SU-DHL-6 (cell line): ENCODE results near the gene KCND3.

Experiments
- H2AFZ ChIP-seq: fragments of 200-600 bp; sonication (generic); 2 replicates; pipeline ENCODE4 v1.6.1; 2014; ENCODE audit warnings: low read depth, mild to moderate bottlenecking, moderate library complexity, mixed read lengths, antibody characterized with exemption, low read length; ENCODE audit not compliant: severe bottlenecking
- H3F3A ChIP-seq: fragments of 200-600 bp; shearing (Covaris generic); 2 replicates; pipeline ENCODE4 v1.6.0; 2016; ENCODE audit warnings: antibody characterized with exemption, mild to moderate bottlenecking; ENCODE audit not compliant: insufficient read depth
- H3K27ac ChIP-seq: fragments of 200-600 bp; sonication (generic); 2 replicates; pipeline ENCODE4 v1.5.1; 2016; ENCODE audit warnings: low read depth, mild to moderate bottlenecking, low read length, moderate library complexity, mixed read lengths
- H3K27me3 ChIP-seq: fragments of 200-600 bp; sonication (generic), shearing (Covaris generic); 2 replicates; pipeline ENCODE4 v1.6.0; 2014; ENCODE audit warnings: mild to moderate bottlenecking, low read length
- H3K36me3 ChIP-seq: fragments of 200-600 bp; sonication (generic); 2 replicates; pipeline ENCODE4 v1.6.1; 2014; ENCODE audit warnings: mild to moderate bottlenecking, low read length, mixed read lengths
- H3K4me2 ChIP-seq: fragments of 300-600, 200-600 bp; shearing (Covaris generic), sonication (generic); 2 replicates; pipeline ENCODE4 v1.6.0; 2014; ENCODE audit warnings: low read length, low read depth, mild to moderate bottlenecking; ENCODE audit not compliant: poor library complexity, severe bottlenecking
- H3K4me3 ChIP-seq: fragments of 200-600 bp; sonication (generic); 2 replicates; pipeline ENCODE4 v1.5.1; 2014; ENCODE audit warnings: antibody characterized with exemption, low read length, mild to moderate bottlenecking, mixed read lengths; ENCODE audit not compliant: insufficient read depth, poor library complexity, severe bottlenecking
- H3K79me2 ChIP-seq: fragments of 200-600 bp; sonication (generic); 2 replicates; pipeline ENCODE4 v1.6.1; 2014; ENCODE audit warnings: mild to moderate bottlenecking, low read length, moderate library complexity; ENCODE audit not compliant: insufficient read depth
- H3K9ac ChIP-seq: fragments of 200-600 bp; sonication (generic); 2 replicates; pipeline ENCODE4 v1.7.0; 2014; ENCODE audit warnings: mild to moderate bottlenecking, low read length
- H3K9me2 ChIP-seq: fragments of 200-600 bp; sonication (generic); replicated peaks from 2 replicates; pipeline ENCODE4 v1.6.1; 2014; ENCODE audit warnings: low read length; ENCODE audit not compliant: insufficient read depth
- H3K9me3 ChIP-seq: fragments of 200-600 bp; sonication (generic); 2 replicates; pipeline ENCODE4 v1.6.1; 2014; ENCODE audit warnings: low read length, mixed read lengths; ENCODE audit not compliant: insufficient read depth
- H4K20me1 ChIP-seq: fragments of 200-600 bp; sonication (generic); 2 replicates; pipeline ENCODE4 v1.6.1; 2014; ENCODE audit warnings: low read depth, mild to moderate bottlenecking, antibody characterized with exemption, low read length, moderate library complexity, mixed read lengths
- EZH2phosphoT487 ChIP-seq: fragments of 200-600 bp; sonication (generic), shearing (Covaris generic); conservative IDR thresholded peaks from 2 replicates; pipeline ENCODE4 v1.6.1; 2018; ENCODE audit warnings: mild to moderate bottlenecking, antibody characterized with exemption, low read length, moderate library complexity, mixed read lengths
- TF ChIP-seq, protein P1 (sequence below): fragments of 200-600 bp; sonication (generic); IDR thresholded peaks from one replicate; pipeline ENCODE4 v1.5.1; 2017; ENCODE audit warnings: antibody characterized with exemption, mild to moderate bottlenecking, low read length, moderate library complexity; ENCODE audit not compliant: insufficient read depth, poor library complexity, severe bottlenecking

The KCND3 gene

DNA sequence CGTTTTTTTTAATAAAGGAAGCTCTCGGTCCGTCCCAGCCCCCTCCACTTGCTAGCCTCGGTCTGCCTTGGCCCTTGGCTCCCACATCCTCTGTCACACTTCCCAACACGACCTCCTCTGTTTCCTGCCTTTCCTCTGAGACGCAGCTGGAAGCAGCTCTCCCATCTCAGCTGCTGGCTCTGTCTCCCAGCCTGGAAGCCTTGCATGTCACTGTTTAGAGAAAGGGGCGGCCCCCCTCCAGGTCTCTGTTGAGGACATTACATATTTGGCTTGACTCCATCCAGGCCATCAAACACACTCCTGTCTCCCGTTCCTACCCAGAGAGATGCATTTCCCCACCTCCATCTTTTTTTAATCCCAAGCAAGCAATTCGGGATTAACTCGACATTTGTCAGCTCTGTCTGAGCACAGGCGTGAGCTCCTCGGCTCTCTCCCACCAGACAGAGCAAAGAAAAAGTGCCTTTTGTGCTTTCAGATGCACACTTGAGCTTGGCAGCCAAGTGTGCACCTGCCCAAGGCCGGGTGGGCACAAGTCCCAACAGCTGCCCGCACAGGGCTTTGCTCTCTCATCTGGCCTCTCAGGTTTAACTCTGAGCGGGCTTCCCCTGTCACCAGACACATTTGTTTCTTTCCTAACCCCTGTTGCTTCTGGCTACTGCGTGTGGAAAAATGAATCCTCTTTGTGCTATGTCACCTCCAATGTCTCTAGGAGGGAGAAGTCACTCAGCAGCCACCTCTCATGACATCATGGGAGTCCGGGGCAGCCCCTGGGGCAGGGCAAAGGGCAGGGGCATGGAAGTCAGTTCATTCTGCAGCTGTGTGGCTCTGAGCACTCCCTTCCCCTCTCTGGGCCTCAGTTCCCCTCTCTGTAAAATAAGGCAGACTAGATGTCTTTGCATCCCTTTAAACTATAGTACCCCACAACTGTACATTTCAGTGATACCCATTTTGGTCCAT, 108.3 kb downstream of the KCND3 start:
- Histone ChIP-seq H3K9me3 (no peaks in the 10 kb centered on the region), H4K20me1 (no peaks in the 10 kb centered on the region), H3F3A (no peaks in the 10 kb centered on the region), H3K4me3 (no peak overlapping the region), H3K36me3 (no peaks in the 10 kb centered on the region), H3K9ac (no peak overlapping the region), H2AFZ (no peak overlapping the region), H3K27ac (no peak overlapping the region), H3K79me2 (no peaks in the 10 kb centered on the region), H3K9me2 (no peaks in the 10 kb centered on the region), H3K4me2 (no peak overlapping the region), H3K27me3 (no peaks in the 10 kb centered on the region)
- TF ChIP-seq, protein P1, sequence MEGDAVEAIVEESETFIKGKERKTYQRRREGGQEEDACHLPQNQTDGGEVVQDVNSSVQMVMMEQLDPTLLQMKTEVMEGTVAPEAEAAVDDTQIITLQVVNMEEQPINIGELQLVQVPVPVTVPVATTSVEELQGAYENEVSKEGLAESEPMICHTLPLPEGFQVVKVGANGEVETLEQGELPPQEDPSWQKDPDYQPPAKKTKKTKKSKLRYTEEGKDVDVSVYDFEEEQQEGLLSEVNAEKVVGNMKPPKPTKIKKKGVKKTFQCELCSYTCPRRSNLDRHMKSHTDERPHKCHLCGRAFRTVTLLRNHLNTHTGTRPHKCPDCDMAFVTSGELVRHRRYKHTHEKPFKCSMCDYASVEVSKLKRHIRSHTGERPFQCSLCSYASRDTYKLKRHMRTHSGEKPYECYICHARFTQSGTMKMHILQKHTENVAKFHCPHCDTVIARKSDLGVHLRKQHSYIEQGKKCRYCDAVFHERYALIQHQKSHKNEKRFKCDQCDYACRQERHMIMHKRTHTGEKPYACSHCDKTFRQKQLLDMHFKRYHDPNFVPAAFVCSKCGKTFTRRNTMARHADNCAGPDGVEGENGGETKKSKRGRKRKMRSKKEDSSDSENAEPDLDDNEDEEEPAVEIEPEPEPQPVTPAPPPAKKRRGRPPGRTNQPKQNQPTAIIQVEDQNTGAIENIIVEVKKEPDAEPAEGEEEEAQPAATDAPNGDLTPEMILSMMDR = no peak
- TF ChIP-seq EZH2phosphoT487 = no peak

DNA sequence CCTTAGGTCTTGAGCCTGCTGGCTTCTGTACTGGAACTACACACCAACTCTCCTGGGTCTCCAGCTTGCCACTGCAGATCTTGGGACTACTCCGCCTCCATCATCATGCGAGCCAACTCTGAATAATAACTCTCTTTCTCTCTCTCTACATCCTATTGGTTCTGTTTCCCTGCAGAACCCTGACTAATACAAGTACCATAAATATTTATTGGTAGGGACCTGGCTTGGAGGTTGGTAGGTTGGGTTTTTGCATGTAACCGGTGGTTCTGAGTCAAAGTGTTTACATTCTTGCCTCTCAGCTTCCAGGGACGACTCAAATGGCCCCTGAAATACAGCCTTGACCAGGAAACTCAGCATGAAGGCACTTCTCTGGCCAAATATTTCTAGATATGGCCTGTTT, 110.4 kb downstream of the KCND3 start:
- no peaks in the 10 kb centered on the region for H3K27me3 ChIP-seq

DNA sequence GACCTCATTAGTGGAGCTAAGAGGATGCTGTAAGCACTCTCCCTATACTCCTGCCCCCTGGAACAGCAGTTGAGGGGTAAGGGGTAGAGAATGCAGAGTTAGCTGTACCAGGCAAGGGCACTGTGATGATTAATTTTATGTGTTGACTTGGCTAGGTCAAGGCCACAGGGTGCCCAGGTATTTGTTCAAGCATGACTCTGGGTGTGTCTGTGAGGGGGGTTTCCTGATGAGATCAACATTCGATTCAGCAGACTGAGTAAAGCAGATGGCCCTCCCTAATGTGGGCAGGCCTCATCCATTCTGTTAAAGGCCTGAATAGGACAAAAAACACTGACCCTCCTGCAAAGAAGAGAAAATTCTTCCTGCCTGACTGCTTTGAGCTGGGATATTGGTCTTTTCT, 110.8 kb downstream of the KCND3 start:
- H3K9me2 ChIP-seq = no peaks in the 10 kb centered on the region
- H2AFZ ChIP-seq = no peak overlapping the region
- H3K9ac ChIP-seq = no peak overlapping the region
- H3K27ac ChIP-seq = no peak overlapping the region
- TF ChIP-seq EZH2phosphoT487 = no peak
- TF ChIP-seq, protein P1 = no peak
- no peak overlapping the region for H3K4me3 ChIP-seq
- no peaks in the 10 kb centered on the region for H3F3A ChIP-seq
- H3K79me2 ChIP-seq = no peaks in the 10 kb centered on the region
- H3K9me3 ChIP-seq = no peaks in the 10 kb centered on the region
- no peaks in the 10 kb centered on the region for H3K36me3 ChIP-seq
- H4K20me1 ChIP-seq = no peaks in the 10 kb centered on the region
- no peaks in the 10 kb centered on the region for H3K27me3 ChIP-seq
- H3K4me2 ChIP-seq = no peak overlapping the region

More for the DNA sequence above, 110.4 kb downstream of the KCND3 start:
- no peak overlapping the region for H3K4me2 ChIP-seq
- no peak overlapping the region for H3K9ac ChIP-seq
- no peaks in the 10 kb centered on the region for H3K36me3 ChIP-seq
- H3K9me3 ChIP-seq = no peaks in the 10 kb centered on the region
- H3K79me2 ChIP-seq = no peaks in the 10 kb centered on the region
- TF ChIP-seq, protein P1 = no peak
- TF ChIP-seq EZH2phosphoT487 = no peak
- H4K20me1 ChIP-seq = no peaks in the 10 kb centered on the region
- H3K9me2 ChIP-seq = no peaks in the 10 kb centered on the region
- no peaks in the 10 kb centered on the region for H3F3A ChIP-seq
- no peak overlapping the region for H3K4me3 ChIP-seq
- H2AFZ ChIP-seq = no peak overlapping the region
- H3K27ac ChIP-seq = no peak overlapping the region
